Type B pancreatic cell (in vitro differentiated cells): ENCODE measurements around the gene PLAC9. TPM values are rescaled to one million over a fixed set of nuclear protein-coding genes. Genes with fewer than 3 reads are reported as not detected.
"Not testable (repeated sequence)": the region's sequence is repeated elsewhere in the genome, so short reads cannot be mapped to it uniquely, and the experiment has no call there.

ENCODE experiments used
- DNase-seq: peaks from one replicate; pipeline ENCODE4 v3.0.0; 2021; ENCODE audit warnings: mixed read lengths; ENCODE audit not compliant: unreplicated experiment; ENCODE audit errors: extremely low spot score
- H3K27ac Mint-ChIP-seq: 2 replicates; pipeline ENCODE4 v1.8.0; 2021; ENCODE audit warnings: mild to moderate bottlenecking, mixed read lengths
- H3K27me3 Mint-ChIP-seq: 2 replicates; pipeline ENCODE4 v1.8.0; 2021; ENCODE audit warnings: mixed read lengths
- H3K36me3 Mint-ChIP-seq: 2 replicates; pipeline ENCODE4 v1.8.0; 2021; ENCODE audit warnings: mixed read lengths
- H3K4me1 Mint-ChIP-seq: one replicate; pipeline ENCODE4 v1.8.0; 2021; ENCODE audit warnings: mixed read lengths; ENCODE audit not compliant: unreplicated experiment
- H3K4me3 Mint-ChIP-seq: 2 replicates; pipeline ENCODE4 v1.8.0; 2021; ENCODE audit warnings: mild to moderate bottlenecking, mixed read lengths
- H3K9me3 Mint-ChIP-seq: 2 replicates; pipeline ENCODE4 v1.8.0; 2021; ENCODE audit warnings: mixed read lengths
- CTCF ChIP-seq: fragments of 200-600 bp; sonication (generic); conservative IDR thresholded peaks from 2 replicates; pipeline ENCODE4 v1.5.0; 2021; ENCODE audit warnings: antibody characterized with exemption, mild to moderate bottlenecking
- total RNA-seq: library from RNA; stranded (reverse); gene quantifications from 2 replicates; pipeline ENCODE4 v1.2.1, GENCODE V29; 2021; ENCODE audit warnings: low replicate concordance

PLAC9 gene
- total RNA-seq, 1 donor from 2014 or later: 8.2 TPM

GRCh38 chr10:80122110-80122710 lies 10.3 kb upstream of the PLAC9 start:
- Mint-ChIP-seq H3K36me3 (no peaks in the 10 kb centered on the region), H3K27me3 (peaks cover 6% of the 10 kb centered on the region), H3K4me3 (no peak overlapping the region), H3K4me1 (no peaks in the 10 kb centered on the region), H3K9me3 (no peaks in the 10 kb centered on the region), H3K27ac (no peak overlapping the region)
- no peak for TF ChIP-seq CTCF
- no peak for DNase-seq

GRCh38 chr10:80122746-80123145 lies 9.8 kb upstream of the PLAC9 start:
- H3K4me3 Mint-ChIP-seq: no peak overlapping the region
- H3K27ac Mint-ChIP-seq: no peak overlapping the region
- H3K9me3 Mint-ChIP-seq: no peaks in the 10 kb centered on the region
- TF ChIP-seq CTCF: no peak
- H3K4me1 Mint-ChIP-seq: no peaks in the 10 kb centered on the region
- no peaks in the 10 kb centered on the region for H3K36me3 Mint-ChIP-seq
- peaks cover 6% of the 10 kb centered on the region for H3K27me3 Mint-ChIP-seq
- no peak for DNase-seq

- Mint-ChIP-seq H3K27ac (no peak overlapping the region), H3K4me1 (no peaks in the 10 kb centered on the region), H3K9me3 (no peaks in the 10 kb centered on the region), H3K27me3 (peaks cover 10% of the 10 kb centered on the region), H3K4me3 (no peak overlapping the region), H3K36me3 (no peaks in the 10 kb centered on the region)
- TF ChIP-seq CTCF: no peak
- no peak for DNase-seq
Measured at GRCh38 chr10:80126876-80127275, 5.7 kb upstream of the PLAC9 start.

GRCh38 chr10:80131499-80131901 lies 1.0 kb upstream of the PLAC9 start:
- no peak for DNase-seq
- H3K27me3 Mint-ChIP-seq: peaks cover 29% of the 10 kb centered on the region
- H3K27ac Mint-ChIP-seq: no peak overlapping the region
- no peak for TF ChIP-seq CTCF
- peaks cover 7% of the 10 kb centered on the region for H3K4me1 Mint-ChIP-seq
- peak overlapping the region; percentile 63 for H3K4me3 Mint-ChIP-seq
- no peaks in the 10 kb centered on the region for H3K9me3 Mint-ChIP-seq
- H3K36me3 Mint-ChIP-seq: no peaks in the 10 kb centered on the region

GRCh38 chr10:80133206-80133605 lies 676 bp downstream of the PLAC9 start:
- H3K27ac Mint-ChIP-seq: no peak overlapping the region
- TF ChIP-seq CTCF: no peak
- peak overlapping the region; percentile 84 for H3K4me3 Mint-ChIP-seq
- DNase-seq: no peak
- peaks cover 11% of the 10 kb centered on the region for H3K4me1 Mint-ChIP-seq
- peaks cover 29% of the 10 kb centered on the region for H3K27me3 Mint-ChIP-seq
- H3K36me3 Mint-ChIP-seq: no peaks in the 10 kb centered on the region
- H3K9me3 Mint-ChIP-seq: no peaks in the 10 kb centered on the region

GRCh38 chr10:80133687-80134086 lies 1.2 kb downstream of the PLAC9 start:
- peaks cover 29% of the 10 kb centered on the region for H3K27me3 Mint-ChIP-seq
- not testable (repeated sequence) for H3K27ac Mint-ChIP-seq, H3K36me3 Mint-ChIP-seq, H3K9me3 Mint-ChIP-seq, DNase-seq
- H3K4me3 Mint-ChIP-seq: peak overlapping the region; percentile 84
- H3K4me1 Mint-ChIP-seq: peaks cover 12% of the 10 kb centered on the region
